ENCODE data around the gene GFRA1.
"Not testable (repeated sequence)": the region's sequence is repeated elsewhere in the genome, so short reads cannot be mapped to it uniquely, and the experiment has no call there.

DNA sequence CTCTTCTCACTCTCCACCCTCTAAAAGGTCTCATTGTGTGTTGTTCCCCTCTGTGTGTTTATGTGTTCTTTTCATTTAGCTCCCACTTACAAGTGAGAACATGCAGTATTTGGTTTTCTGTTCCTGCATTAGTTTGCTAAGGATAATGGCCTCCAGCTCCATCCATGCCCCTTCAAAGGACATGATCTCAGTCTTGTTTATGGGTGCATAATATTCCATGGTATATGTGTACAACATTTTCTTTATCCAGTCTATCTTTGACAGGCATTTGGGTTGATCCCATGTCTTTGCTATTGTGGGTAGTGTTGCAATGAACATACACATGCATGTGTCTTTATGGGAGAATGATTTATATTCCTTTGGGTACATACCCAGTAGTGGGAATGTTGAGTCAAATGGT lies 107.1 kb downstream of the GFRA1 start:
- TF ChIP-seq CTCF, POLR2AphosphoS5, POLR2A, EP300 (IDR thresholded peaks at IDR 0.05): not testable (repeated sequence)
